Activated CD4-positive, alpha-beta T cell treated with anti-CD3 and anti-CD28 coated beads for 4 hours (primary cell): ENCODE results near the gene JARID2.
"Not testable (repeated sequence)": the region's sequence is repeated elsewhere in the genome, so short reads cannot be mapped to it uniquely, and the experiment has no call there.

Experiments used
- DNase-seq, 2 donors: peaks; one replicate each; pipeline ENCODE4 v3.0.0-alpha.2; 2020

Gene JARID2

DNA sequence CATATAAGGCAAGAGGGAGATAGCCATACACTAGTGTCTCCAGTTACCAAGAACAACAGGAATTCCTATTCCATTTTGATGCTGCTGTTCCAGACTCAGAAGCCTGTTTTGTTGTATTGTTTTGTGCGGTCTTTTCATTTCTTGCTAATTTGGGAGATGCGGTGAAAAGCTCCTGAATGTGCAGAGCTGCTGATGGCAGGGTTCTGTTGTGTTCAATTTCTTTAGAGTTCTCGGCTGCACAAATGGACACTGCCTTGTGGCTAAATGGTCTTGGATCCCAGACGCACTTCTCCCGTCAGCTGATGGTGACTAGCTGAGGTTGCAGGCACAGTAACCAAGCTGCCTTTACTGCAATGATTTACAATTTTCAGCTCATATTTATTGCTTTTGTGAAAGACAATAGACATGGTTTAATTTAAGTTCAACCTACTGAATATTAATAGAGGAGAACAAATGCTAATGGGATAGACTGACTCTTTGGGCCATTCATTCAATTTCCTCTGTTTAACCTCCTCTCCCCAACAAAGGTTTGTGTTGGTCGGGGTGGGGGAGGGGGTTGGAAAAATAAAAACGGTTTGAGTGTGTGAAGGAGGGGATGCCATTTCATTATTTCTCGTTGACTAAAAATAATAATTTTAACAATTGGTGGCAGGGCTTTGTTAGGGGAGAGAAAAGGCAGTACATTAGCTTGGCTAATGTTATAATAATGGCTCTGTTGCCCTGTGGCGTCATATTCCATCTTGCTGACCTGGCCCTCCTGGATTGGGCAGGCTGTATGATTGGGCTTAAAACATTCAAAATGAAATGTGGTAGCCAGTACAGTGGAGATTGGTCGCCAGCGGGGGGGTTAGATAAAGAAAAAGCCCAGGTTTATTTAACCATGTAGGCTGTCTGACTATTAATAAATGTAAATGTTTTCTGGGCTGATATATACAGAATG, 159.5 kb downstream of the JARID2 start:
- DNase-seq = no peak

DNA sequence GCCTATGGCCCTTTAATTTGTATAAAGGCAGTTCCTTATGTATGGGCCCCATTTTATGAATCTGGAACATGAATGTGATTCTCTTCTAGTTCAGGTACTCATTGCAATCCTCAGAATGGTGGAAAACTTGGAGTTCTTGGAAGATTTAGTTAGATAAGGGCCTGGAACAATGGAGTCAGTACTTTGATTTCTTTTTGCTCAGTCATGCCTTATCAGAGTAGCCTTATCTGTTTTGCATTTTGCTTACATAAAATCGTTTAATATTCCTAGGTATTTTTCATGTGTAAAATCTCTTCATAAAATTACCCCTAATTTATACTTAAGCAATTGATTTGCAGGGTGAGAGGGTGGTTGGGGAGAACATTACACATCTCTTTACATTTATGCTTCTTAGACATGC, 160.6 kb downstream of the JARID2 start:
- no peak for DNase-seq

DNA sequence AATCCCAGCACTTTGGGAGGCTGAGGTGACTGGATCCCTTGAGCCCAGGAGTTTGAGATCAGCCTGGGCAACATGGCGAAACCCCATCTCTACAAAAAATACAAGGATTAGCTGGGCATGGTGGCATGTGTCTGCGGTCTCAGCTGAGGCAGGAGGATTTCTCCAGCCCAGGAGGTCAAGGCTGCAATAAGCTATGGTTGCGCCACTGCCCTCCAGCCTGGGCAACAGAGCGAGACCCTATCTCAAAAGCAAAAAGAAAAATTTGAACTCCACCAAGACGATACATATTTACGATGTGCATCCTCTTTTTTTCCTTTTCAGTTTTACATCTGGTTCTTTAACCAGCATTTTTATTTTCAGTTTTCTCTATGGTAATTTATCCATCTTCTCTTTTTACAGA, 162.1 kb downstream of the JARID2 start:
- DNase-seq = no peak

DNA sequence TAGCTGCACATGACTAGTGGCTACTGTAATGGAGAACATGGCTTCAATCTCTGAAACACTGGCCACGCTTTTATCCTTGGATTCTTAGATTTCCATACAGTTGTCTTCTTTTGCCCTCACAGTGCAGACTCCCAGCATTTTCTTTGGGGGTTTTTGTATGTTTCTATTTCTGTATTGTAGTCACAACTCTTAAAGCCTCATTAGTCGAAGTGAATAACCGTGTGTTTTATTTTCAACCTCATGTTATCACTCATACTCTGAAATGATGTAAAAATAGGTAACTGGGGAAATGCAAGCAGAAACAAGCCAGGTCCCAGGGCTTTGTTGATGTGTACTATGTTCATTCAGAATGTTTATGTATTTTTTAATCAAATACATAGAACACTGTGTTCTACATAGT, 162.9 kb downstream of the JARID2 start:
- DNase-seq = no peak

DNA sequence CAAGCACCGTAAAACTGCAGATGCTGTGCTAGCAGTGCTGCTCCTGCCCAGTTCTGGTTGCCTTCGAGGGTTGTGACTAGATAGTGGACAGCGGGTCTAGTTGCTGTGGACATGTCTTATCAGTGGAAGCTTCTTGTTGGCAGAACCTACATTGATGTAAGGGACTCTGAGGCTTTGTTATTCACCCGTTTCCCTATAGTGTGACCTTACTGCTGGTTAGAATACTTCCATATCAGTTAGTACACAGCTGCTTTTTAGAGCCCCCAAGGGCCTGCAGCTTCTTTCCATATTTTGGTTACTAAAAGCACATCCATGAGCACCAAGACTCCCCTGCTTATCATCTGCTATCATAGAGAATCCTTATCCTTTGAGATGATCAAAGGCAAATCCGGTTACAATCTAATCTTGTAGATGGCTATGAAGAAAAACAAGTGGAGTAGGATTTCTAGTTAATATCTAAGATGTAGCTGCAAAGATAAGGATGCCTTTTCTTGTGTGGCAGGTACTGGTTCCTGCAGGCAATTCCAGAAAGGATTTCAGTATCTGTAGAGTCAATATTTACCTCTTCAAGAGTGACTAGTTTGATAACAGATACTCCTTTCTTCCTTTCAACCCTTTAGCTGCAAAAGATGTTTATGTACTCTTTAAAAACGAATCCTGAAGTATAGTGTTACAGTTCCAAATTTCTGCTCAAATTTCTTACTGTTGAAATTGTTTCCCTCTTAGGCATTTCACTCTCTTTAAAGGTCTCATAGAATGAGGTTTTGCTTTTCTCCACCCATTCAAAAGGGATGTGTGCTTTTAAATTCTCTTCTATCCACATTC, 163.6 kb downstream of the JARID2 start:
- no peak for DNase-seq

DNA sequence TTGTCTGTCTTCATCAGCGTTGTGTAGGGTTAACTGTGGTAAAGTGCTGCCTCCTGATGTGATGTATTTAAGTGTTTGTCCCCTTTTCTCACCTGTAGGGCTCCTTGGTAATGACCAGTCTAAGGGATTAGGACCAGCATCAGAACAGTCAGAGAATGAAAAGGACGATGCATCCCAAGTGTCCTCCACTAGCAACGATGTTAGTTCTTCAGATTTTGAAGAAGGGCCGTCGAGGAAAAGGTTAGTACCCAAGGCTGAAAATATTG, 164.2 kb downstream of the JARID2 start:
- DNase-seq = no peak

DNA sequence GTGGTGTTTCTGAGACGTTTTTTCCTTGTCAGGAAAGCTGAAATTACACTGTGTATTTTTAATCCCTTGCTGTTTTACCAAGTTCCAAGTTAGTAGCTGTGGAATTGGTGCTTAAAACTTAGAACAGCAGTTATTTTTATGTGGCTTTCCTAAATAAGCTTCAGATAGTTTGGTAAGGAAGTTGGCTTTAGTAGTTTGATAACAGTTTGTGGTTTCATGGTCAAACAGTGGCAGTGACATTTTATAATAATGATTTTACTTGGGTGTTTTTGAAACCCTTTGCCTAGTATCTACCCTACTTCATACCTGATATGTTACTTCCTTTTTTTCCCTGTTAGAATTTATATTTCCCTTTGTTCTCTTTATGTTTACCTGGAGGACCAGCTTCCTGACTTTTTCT, 164.9 kb downstream of the JARID2 start:
- no peak for DNase-seq

DNA sequence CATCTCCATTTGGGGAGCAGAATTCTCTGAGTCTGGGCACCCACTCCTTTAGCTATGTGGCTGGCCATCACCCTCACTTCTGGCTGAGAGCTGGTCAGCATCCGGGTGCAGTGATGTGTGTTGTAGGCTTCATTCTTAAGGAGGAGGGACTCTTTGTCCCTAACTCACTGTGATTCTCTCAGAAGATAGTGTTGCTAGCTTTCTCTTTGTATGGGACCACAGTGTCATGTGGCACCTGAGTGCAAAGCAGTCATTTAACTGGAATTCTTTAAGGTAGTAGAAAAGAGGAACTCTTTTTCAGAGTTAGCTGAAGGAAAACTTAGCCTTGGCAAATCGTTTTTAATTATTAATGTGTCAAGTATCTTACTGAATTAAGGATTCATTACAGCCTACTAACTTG, 165.9 kb downstream of the JARID2 start:
- no peak for DNase-seq

DNA sequence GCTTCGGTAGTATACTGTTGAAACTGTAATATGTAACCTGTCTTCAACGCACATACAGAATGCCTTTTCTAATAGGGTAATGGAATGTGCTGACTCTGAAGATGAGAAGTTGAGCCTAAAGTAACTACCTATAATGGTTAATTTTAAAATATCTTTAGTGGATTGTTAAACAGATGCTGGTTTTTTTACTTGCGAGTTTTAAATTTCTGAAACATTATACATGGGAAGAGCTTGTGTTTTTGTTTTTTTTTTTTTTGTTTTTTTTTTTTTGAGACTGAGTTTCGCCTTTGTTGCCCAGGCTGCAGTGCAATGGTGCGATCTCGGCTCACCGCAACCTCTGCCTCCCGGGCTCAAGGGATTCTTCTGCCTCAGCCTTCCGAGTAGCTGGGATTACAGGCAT, 166.9 kb downstream of the JARID2 start:
- no peak for DNase-seq

DNA sequence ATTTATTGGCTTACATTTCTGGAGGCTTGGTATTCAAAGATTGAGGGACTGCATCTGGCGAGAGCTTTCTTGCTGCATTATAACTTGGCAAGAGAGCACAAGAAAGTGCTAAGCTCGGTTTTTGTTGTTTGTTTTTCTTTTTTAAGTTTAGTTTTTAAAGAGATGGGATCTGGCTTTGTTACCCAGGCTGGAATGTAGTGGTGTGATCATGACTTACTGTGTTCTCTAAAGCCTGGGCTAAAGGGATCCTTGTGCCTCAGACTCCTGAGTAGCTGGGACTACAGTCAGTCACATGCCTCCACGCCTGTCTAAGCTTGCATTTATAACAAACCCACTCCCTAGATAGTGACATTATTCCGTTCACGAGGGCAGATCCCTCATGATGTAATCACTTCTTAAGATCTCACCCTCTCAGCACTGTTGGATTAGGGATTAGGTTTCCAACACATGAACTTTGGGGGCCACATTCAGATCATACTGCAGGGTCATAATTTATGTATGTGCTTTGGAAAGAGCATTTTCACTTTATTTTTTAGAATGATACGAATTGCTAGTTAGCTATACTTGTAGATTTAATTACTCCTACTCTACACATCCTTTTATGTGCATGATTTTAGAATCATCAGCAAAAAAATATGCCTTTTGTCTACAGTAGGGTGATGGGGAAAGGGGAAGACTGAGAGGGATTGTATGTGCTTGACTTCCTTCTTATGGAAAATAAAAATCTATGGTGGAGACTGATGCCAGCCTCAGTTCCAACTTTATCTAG, 167.8 kb downstream of the JARID2 start:
- DNase-seq = no peak

DNA sequence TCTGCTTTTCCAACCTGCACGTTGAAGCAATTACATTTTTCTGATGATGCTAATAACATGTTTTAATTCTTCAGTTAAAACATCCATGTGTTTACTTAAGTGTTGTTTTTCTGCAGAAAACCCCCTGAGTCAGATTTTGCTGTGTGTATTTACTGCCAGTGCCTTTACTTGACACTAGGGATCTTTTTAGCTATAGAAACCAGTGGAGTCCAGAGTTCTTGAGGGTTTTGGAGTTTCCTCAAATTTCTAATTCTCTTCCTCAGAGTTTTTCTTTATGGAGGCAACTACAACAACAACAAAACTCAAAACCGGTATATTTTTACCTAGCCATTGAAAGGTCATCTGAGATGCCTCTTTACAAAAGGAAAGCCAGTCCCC, 168.4 kb downstream of the JARID2 start:
- no peak for DNase-seq

DNA sequence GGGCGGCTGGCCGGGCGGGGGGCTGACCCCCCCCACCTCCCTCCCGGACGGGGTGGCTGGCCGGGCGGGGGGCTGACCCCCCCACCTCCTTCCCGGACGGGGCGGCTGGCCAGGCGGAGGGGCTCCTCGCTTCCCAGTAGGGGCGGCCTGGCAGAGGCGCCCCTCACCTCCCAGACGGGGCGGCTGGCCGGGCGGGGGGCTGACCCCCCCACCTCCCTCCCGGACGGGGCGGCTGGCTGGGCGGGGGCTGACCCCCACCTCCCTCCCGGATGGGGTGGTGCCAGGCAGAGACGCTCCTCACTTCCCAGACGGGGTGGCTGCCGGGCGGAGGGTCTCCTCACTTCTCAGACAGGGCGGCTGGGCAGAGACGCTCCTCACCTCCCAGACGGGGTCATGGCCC, 169.8 kb downstream of the JARID2 start:
- DNase-seq = not testable (repeated sequence)

DNA sequence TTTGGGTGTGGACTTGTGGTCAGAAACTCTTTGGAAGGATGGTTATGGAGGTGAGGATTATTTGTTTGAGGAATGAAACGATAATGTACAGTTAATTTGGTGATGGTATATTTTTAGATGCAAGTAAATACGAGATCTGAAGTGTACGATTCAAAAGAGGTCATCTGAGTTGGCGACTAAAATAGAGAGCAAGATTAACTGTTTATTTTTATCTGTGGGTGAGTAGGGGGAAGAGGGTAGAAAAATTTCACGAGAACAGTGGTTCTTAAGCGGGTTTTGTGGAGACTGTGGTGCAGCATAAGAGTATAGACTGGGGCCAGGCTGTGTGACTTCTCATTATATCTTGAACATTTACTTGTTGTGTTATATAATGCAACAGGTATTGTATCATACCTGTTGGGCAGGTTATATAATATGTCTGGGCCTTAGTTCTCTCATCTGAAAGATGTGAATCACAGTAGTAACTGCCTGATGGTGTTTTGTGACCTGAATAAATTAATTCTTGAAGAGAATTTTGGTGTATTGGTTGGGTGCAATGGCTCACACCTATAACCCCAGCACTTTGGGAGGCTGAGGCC, 171.2 kb downstream of the JARID2 start:
- no peak for DNase-seq

DNA sequence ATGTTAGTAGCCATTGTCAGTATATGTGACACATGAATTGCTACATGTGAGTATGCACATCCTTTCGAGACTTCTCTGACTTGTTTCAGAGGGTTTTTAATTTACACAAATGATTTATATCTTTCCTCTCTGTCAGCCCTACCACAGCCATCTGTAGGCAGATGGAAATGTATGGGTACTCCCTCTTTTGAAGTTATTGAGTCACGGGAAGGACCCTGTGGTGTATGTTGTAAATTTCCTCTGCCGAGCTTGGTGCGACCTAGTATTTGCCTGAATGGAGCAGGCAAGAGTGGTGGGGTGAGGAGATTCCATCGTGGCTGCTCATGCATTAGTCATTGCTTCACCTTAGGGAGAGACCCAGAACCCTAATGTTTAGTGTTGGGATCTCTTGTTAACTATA, 171.9 kb downstream of the JARID2 start:
- DNase-seq = peak; percentile 19 to 39

DNA sequence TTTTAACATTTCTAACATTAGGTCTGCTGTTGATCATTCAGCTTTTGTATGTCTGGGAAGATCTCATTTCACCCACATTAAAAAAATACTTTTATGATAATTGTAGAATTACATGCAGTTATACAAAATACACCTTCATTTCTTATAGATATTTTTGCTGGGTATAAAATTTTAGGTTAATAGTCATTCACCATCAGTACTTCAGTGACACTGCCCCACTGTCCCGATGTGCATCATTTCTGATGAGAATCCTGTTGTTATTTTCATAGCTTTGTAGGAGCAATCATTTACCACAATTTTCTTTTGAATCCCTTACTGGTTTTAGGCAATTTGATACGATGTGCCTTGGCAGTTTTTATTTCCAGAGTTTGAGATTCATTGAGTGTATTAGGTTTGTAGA, 173.6 kb downstream of the JARID2 start:
- no peak for DNase-seq

DNA sequence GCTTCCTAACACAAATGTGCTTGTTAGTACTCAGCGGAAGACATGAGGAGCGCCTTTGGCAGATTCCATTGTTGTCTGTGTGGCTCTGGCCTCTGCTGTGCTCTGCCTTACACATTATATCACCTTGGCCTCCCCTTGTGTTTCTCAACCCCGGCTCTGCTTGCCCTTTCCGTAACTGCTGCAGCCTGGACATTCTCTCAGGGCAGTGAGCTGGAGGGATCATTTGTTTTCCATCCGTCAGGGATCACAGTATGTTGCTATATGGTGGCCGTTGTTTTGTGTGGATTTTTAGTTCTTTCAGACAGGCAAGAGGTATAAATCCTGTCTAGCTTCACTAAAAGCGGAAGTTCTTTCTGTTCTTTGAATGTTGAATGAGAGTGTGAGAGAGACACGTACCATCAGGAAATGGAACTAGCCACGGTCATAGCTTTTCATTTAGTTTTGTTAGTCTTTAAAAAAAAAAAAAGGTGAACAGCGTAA, 175.1 kb downstream of the JARID2 start:
- no peak for DNase-seq

DNA sequence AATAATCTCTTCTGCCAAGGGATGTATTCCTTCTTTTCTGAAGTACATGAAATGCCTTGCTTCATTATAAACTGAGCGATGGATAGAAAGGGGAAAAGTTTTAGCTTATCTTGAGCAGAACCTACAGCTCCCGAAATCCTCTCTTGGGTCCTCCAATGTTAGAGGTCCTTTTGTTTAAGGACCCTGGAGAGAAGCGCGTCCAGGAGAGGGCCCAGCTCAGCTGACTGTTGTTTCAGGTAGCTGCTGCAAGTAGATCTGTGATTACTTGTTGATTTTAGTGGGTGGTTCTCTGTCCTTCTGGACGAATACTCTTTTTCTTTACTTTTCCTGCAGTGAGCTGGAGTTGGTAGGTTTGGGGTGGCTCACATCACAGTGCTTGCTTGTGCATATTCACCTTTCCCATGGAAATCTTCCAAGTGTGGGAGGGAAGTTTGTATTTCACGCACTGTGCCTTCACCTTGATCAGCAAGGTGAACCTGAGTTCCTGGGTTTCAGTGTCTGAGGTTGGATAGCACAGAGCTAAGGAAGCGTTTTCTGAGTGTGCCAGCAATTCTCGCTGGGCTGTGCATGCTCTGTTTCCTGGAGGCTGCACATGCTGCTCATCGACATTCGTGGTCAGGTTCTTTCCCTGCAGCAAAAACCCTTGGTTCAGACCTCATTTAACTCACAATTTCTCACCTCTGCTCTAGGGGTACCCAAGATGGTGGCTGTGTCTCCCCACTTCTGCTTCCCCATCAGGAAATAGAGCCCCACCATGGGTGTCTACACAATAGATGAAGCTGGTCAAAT, 176.3 kb downstream of the JARID2 start:
- DNase-seq = no peak

DNA sequence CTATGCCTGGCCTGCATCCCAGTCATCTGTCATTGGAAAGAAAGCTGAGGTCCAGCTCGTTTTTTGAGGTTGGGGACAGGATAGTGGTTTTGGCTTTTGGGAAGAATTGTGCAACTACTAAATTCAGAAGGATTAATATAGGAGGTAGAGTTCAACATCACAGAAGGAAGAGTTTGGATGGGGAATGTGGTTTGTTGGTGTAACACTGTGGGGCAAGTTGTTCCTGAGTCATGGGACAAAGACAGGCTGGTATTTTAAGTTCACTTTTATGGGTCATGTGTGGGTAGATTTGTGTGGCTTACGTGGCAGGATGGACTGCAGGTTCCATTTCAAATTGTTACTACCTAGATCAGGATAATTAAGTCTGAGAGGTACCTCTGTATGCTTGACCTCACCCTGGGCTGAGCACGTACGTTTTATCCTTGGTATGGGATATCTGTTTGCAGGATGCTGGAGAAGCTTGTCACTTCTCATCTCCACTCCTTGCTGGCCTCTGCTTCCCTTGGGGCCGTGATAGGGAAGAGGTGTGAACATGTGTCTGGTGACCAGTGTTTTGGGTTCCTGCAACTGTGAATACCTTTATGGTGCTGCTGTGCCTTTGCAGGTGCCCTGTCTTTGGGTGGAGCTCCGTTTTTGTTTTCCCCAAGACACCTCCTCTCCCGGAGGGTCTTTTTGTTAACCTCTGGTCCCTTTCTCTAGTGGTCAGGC, 177.6 kb downstream of the JARID2 start:
- no peak for DNase-seq

DNA sequence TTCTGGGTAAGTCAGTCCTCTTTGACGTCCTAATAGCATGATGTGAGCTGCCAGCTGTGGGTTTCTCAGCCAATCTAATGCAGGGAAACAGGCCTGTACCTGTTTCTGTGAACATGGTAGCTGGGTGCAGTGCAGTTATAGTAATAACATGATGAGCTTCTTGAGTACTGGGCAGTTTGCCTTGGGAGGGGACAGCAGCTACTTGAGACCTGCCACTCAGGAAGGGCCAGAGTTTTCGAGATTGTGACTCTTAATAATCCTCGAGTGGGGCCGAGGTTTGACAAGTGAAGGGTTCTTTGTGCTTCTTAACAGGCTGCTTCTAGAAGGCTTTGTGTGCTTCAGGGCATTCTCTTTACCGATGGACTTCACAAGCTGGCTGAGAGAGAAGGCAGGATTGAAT, 180.1 kb downstream of the JARID2 start:
- no peak for DNase-seq

DNA sequence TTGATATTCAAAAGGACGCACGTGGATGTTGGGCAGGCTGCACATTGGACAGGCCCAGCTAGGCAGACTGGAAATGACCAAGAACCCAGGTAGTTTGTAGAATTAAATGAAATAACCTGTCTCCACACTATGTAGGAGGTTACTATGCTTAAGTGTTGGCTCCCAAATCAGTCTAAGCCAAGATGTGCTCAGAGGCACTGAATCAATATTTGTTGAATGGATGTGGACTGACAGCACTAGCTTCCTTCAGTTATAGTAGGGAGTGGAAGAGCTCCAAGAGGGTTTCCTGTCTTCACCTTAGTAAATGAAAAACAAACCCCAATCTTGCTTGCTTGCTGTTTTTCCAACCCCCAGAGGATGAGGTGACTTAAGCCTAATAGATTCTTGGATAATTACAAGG, 180.5 kb downstream of the JARID2 start:
- DNase-seq = no peak

DNA sequence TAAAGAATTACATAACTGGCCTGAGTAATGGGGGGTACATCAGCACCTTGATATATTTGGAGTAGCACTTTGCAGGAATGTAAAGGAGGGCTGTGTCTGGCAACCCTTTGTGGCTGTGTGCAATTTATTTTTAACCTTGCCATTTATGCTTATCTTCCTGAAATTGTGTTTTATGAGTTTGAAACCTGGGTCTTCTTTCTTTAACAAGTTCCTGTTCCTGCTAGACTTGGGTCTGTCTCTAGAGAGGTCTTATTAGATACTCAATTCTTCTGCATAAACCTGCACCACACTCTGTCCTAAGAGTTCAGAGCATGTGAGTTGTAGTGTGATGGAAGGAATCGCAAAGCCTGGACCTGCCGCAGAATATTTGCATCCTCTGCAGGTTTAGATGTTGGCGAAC, 181.0 kb downstream of the JARID2 start:
- DNase-seq = no peak
